GM21737 (cell line): ENCODE measurements around the gene PCK1.
A peak's percentile ranks its signal among the peaks of the same experiment; 100 is the strongest.

Experiments used
- ATAC-seq: cut with Tn5 transposase; IDR thresholded peaks from one replicate; pipeline ENCODE4 v1.9.1; 2021; ENCODE audit warnings: mild to moderate bottlenecking, moderate library complexity; ENCODE audit not compliant: unreplicated experiment

PCK1 gene

GRCh38 chr20:57587278-57587988 lies 26.5 kb downstream of the PCK1 start:
- ATAC-seq = no peak

GRCh38 chr20:57587989-57588377 lies 27.1 kb downstream of the PCK1 start:
- no peak for ATAC-seq

- no peak for ATAC-seq
Observed at GRCh38 chr20:57588596-57588995, 27.7 kb downstream of the PCK1 start.

- no peak for ATAC-seq
Observed at GRCh38 chr20:57589123-57589727, 28.3 kb downstream of the PCK1 start.

GRCh38 chr20:57589728-57590484 lies 29.0 kb downstream of the PCK1 start:
- ATAC-seq = no peak

GRCh38 chr20:57590485-57591288 lies 29.8 kb downstream of the PCK1 start:
- ATAC-seq = no peak

GRCh38 chr20:57591289-57592229 lies 30.6 kb downstream of the PCK1 start:
- ATAC-seq = no peak

- ATAC-seq = no peak
Observed at GRCh38 chr20:57592263-57593092, 31.6 kb downstream of the PCK1 start.

GRCh38 chr20:57593134-57593886 lies 32.4 kb downstream of the PCK1 start:
- no peak for ATAC-seq

- ATAC-seq = no peak
Observed at GRCh38 chr20:57594092-57594951, 33.4 kb downstream of the PCK1 start.

GRCh38 chr20:57595041-57596030 lies 34.4 kb downstream of the PCK1 start:
- no peak for ATAC-seq

- ATAC-seq = no peak
Observed at GRCh38 chr20:57596358-57596757, 35.4 kb downstream of the PCK1 start.

GRCh38 chr20:57596998-57597939 lies 36.4 kb downstream of the PCK1 start:
- ATAC-seq = peak; percentile 64

GRCh38 chr20:57598060-57598459 lies 37.1 kb downstream of the PCK1 start:
- ATAC-seq = no peak

GRCh38 chr20:57598491-57598890 lies 37.6 kb downstream of the PCK1 start:
- ATAC-seq = no peak
